ENCODE data around the gene DGKB.

GRCh38 chr7:14374336-14374735 lies 528.2 kb downstream of the DGKB start:
- TF ChIP-seq POLR2A (IDR thresholded peaks at IDR 0.05), result no peak
- TF ChIP-seq CTCF (IDR thresholded peaks at IDR 0.05), result no peak

Data from adrenal gland (tissue), 5 donors.